Measurements from ENCODE around the gene PMPCA. TPM values are rescaled to one million over a fixed set of nuclear protein-coding genes. Genes with fewer than 3 reads are reported as not detected.

PMPCA gene
- total and polyA plus RNA-seq, 2 of the 13 experiments (the other 11 are each of a cell fraction or from before 2014, with no cell fraction given): 70.2 to 88.4 TPM

DNA sequence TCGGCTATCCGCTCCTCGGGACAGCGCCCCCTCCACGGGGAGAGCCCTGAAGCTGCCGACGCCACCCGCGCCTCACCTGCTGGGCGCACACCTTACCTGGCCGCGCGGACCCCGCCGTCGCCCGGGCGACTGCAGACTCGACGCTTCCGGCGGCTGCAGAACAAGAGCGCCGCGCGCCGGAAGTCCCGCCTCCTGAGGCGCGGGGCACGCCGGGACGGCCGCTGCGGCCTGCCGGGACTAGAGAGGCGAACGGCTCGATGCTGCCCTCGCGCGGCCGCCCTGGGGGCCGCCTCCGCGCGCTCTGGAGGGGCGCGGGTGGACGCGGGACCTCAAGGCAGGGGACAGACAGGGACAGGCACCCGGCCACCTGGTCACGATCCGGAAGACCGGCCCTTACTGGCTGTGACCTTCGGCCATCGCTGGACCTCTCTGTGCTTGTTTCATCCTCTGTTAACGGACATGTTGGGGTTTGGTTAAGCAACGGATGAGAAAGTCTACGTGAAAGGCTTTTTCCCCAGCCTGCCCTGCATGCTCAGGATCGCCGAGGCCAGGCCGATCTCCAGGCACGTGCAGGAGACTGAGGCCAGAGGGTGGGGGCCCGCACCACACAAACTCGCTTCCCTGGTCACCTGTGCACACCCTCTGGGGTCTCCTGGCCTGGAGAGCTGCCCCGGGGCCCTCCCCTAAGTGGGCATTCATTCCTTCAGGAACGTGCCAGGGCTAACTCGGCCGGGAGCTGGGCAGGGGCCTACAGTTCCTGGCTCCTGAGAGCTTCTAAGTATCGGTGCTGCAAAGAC is 10.2 kb upstream of the PMPCA start, which contains the start of gene SNAPC4 (continued):
- TF ChIP-seq, protein P1, sequence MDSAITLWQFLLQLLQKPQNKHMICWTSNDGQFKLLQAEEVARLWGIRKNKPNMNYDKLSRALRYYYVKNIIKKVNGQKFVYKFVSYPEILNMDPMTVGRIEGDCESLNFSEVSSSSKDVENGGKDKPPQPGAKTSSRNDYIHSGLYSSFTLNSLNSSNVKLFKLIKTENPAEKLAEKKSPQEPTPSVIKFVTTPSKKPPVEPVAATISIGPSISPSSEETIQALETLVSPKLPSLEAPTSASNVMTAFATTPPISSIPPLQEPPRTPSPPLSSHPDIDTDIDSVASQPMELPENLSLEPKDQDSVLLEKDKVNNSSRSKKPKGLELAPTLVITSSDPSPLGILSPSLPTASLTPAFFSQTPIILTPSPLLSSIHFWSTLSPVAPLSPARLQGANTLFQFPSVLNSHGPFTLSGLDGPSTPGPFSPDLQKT (CRISPR knock-in tag; IDR thresholded peaks at IDR 0.05; ENCODE audit: borderline replicate concordance): no peak
- TF ChIP-seq ZNF83 (CRISPR knock-in tag; IDR thresholded peaks at IDR 0.05; ENCODE audit: borderline replicate concordance) (0 out of 2 replicates have a peak, but pooled peaks have one; percentile 13), MBNL3 (CRISPR knock-in tag; conservative IDR thresholded peaks at IDR 0.05) (no peak), REPIN1 (CRISPR knock-in tag; IDR thresholded peaks at IDR 0.05; ENCODE audit: borderline replicate concordance, low read depth) (peak; percentile 88), ATAD3A (CRISPR knock-in tag; IDR thresholded peaks at IDR 0.05) (no peak), ZEB1 (IDR thresholded peaks at IDR 0.05; ENCODE audit: insufficient replicate concordance, low read depth) (peak; percentile 50), ZSCAN25 (CRISPR knock-in tag; IDR thresholded peaks at IDR 0.05) (peak; percentile 60), TAF1 (CRISPR knock-in tag; IDR thresholded peaks at IDR 0.05) (peak; percentile 82)
- TF ChIP-seq, protein P2, sequence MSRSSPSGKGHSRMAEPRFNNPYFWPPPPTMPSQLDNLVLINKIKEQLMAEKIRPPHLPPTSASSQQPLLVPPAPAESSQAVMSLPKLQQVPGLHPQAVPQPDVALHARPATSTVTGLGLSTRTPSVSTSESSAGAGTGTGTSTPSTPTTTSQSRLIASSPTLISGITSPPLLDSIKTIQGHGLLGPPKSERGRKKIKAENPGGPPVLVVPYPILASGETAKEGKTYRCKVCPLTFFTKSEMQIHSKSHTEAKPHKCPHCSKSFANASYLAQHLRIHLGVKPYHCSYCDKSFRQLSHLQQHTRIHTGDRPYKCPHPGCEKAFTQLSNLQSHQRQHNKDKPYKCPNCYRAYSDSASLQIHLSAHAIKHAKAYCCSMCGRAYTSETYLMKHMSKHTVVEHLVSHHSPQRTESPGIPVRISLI (CRISPR knock-in tag; IDR thresholded peaks at IDR 0.05; ENCODE audit: borderline replicate concordance): no peak
- TF ChIP-seq, protein P3, sequence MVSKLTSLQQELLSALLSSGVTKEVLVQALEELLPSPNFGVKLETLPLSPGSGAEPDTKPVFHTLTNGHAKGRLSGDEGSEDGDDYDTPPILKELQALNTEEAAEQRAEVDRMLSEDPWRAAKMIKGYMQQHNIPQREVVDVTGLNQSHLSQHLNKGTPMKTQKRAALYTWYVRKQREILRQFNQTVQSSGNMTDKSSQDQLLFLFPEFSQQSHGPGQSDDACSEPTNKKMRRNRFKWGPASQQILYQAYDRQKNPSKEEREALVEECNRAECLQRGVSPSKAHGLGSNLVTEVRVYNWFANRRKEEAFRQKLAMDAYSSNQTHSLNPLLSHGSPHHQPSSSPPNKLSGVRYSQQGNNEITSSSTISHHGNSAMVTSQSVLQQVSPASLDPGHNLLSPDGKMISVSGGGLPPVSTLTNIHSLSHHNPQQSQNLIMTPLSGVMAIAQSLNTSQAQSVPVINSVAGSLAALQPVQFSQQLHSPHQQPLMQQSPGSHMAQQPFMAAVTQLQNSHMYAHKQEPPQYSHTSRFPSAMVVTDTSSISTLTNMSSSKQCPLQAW (CRISPR knock-in tag; IDR thresholded peaks at IDR 0.05): 0 out of 2 replicates have a peak, but pooled peaks have one; percentile 13
- TF ChIP-seq, protein P4, sequence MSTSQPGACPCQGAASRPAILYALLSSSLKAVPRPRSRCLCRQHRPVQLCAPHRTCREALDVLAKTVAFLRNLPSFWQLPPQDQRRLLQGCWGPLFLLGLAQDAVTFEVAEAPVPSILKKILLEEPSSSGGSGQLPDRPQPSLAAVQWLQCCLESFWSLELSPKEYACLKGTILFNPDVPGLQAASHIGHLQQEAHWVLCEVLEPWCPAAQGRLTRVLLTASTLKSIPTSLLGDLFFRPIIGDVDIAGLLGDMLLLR (CRISPR knock-in tag; IDR thresholded peaks at IDR 0.05): peak; percentile 73
- TF ChIP-seq, protein P5, sequence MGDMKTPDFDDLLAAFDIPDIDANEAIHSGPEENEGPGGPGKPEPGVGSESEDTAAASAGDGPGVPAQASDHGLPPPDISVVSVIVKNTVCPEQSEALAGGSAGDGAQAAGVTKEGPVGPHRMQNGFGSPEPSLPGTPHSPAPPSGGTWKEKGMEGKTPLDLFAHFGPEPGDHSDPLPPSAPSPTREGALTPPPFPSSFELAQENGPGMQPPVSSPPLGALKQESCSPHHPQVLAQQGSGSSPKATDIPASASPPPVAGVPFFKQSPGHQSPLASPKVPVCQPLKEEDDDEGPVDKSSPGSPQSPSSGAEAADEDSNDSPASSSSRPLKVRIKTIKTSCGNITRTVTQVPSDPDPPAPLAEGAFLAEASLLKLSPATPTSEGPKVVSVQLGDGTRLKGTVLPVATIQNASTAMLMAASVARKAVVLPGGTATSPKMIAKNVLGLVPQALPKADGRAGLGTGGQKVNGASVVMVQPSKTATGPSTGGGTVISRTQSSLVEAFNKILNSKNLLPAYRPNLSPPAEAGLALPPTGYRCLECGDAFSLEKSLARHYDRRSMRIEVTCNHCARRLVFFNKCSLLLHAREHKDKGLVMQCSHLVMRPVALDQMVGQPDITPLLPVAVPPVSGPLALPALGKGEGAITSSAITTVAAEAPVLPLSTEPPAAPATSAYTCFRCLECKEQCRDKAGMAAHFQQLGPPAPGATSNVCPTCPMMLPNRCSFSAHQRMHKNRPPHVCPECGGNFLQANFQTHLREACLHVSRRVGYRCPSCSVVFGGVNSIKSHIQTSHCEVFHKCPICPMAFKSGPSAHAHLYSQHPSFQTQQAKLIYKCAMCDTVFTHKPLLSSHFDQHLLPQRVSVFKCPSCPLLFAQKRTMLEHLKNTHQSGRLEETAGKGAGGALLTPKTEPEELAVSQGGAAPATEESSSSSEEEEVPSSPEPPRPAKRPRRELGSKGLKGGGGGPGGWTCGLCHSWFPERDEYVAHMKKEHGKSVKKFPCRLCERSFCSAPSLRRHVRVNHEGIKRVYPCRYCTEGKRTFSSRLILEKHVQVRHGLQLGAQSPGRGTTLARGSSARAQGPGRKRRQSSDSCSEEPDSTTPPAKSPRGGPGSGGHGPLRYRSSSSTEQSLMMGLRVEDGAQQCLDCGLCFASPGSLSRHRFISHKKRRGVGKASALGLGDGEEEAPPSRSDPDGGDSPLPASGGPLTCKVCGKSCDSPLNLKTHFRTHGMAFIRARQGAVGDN (CRISPR knock-in tag; IDR thresholded peaks at IDR 0.05): peak; percentile 94
- TF ChIP-seq, protein P6, sequence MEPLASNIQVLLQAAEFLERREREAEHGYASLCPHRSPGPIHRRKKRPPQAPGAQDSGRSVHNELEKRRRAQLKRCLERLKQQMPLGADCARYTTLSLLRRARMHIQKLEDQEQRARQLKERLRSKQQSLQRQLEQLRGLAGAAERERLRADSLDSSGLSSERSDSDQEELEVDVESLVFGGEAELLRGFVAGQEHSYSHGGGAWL (CRISPR knock-in tag; IDR thresholded peaks at IDR 0.05): peak; percentile 35; the same call in 1 of the 2 replicates
- TF ChIP-seq, protein P7, sequence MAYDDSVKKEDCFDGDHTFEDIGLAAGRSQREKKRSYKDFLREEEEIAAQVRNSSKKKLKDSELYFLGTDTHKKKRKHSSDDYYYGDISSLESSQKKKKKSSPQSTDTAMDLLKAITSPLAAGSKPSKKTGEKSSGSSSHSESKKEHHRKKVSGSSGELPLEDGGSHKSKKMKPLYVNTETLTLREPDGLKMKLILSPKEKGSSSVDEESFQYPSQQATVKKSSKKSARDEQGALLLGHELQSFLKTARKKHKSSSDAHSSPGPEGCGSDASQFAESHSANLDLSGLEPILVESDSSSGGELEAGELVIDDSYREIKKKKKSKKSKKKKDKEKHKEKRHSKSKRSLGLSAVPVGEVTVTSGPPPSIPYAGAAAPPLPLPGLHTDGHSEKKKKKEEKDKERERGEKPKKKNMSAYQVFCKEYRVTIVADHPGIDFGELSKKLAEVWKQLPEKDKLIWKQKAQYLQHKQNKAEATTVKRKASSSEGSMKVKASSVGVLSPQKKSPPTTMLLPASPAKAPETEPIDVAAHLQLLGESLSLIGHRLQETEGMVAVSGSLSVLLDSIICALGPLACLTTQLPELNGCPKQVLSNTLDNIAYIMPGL (CRISPR knock-in tag; IDR thresholded peaks at IDR 0.05; ENCODE audit: borderline replicate concordance in 1 of 2, low read depth in 1 of 2): peak; percentile 78 to 86; a peak in 3 of 4 replicates

Data from HepG2 (cell line).